DMS153 (cell line): ENCODE measurements around the gene CYBA.
A peak's percentile ranks its signal among the peaks of the same experiment; 100 is the strongest.

Experiments
- DNase-seq: peaks from one replicate; lab custom pipeline; 2025; lab: John Stamatoyannopoulos, UW

CYBA gene

DNA sequence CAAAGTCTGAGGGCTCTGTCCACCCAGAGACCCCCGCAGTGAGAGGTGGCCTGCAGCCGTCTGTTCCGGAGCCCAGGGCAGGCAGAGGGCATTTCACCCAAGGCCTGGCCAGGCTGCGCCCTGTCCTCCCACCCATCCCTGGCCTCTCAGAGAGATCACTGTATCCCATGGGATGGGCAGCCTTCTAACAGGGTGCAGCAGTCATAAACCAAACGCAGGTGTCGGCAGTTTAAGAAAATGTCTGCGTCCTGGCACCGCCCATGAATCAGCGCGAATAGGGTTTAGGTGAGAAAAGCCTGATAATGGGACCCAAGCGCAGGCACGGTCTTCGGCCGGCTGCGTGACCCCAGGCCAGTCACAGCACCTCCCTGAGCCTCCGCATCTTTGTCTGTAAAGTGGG is 5.4 kb downstream of the CYBA start:
- DNase-seq, result no peak

DNA sequence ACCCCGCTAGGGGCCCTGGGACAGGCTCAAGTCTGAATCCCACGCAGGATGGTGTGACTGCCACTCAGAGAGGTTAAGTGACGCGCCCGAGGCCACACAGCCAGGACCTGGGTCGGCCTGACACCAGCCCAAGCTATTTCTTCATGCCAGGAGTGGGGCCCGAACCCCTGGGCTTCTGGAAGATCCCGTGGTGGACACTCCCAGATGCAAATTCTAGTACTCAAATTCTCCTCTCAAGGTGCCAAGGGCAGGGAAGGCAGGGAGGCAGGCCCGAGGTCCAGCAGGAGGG is 7.3 kb downstream of the CYBA start:
- DNase-seq, result no peak

DNA sequence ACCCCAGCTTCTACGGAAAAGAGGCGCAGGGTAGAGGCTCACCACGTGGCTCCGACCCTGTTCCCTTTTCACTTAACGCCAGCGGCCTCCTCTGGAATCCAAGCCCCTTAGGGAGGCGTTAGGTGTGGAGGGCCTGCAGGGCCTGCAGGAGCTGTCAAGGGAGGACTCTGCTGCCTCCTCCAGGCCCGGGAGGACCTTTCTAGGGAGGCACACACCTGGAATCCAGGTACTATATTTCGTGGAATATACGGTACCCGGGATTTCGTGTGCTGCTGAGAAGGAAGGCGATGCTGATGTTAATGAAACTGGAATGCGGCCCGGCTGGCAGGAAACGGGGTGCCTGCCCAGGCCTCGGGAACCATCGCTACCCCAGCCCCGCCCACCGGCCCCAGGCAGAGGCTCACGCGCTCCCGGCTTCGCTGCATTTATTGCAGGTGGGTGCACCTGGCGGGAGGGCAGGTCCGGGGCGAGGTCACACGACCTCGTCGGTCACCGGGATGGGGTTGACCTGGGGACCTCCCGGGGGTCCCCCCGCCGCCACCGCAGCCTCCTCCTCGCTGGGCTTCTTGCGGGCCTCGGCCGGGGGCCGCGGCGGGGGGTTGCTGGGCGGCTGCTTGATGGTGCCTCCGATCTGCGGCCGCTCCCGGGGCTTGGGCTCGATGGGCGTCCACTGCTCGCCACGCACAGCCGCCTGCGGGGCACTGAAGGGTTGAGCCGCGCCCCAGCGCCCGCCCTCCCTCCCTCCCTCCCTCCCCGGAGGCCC is 7.8 kb downstream of the CYBA start:
- no peak for DNase-seq

DNA sequence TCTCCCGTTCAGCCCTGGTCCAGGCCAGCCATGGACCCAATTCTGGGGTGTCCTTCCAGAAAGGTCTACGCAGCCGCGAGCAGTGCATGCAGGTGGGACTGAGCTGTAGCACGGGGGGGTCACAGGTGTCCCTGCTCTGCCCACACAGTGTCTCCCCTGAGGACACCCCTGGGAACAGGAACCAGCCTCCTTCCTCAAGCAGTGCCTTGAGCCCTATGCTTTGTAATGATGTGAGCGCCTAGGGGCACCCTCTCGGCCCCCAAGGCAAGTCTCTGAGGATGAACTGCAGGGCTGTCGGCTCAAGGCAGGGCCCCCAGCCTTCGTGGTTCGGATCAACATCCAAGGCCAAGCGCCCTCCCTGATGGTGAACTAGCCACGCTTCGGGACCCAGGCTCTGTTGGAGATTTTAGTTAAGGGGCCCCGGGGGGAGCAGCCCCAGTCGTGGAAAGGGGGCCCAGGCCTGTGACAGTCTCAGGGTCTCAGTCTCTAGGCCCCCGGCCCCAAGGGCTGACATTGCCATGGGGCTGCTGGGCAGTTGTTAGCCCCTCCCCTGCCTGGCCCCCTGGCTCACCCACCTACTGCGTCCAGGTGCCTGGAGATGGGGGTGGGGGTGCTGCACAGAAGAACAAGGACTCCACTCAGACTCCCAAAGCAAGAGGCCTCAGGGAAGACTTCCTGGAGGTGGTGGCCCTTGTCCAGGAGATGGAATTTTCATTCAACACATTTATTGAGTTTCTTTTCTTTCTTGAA is 10.2 kb downstream of the CYBA start:
- DNase-seq, result no peak

DNA sequence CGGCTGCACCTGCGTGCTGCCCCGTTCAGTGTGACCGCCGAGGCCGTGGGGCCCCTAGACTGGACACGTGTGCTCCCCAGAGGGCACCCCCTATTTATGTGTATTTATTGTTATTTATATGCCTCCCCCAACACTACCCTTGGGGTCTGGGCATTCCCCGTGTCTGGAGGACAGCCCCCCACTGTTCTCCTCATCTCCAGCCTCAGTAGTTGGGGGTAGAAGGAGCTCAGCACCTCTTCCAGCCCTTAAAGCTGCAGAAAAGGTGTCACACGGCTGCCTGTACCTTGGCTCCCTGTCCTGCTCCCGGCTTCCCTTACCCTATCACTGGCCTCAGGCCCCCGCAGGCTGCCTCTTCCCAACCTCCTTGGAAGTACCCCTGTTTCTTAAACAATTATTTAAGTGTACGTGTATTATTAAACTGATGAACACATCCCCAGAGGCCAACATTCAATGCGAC is 10.8 kb downstream of the CYBA start:
- DNase-seq, result no peak

DNA sequence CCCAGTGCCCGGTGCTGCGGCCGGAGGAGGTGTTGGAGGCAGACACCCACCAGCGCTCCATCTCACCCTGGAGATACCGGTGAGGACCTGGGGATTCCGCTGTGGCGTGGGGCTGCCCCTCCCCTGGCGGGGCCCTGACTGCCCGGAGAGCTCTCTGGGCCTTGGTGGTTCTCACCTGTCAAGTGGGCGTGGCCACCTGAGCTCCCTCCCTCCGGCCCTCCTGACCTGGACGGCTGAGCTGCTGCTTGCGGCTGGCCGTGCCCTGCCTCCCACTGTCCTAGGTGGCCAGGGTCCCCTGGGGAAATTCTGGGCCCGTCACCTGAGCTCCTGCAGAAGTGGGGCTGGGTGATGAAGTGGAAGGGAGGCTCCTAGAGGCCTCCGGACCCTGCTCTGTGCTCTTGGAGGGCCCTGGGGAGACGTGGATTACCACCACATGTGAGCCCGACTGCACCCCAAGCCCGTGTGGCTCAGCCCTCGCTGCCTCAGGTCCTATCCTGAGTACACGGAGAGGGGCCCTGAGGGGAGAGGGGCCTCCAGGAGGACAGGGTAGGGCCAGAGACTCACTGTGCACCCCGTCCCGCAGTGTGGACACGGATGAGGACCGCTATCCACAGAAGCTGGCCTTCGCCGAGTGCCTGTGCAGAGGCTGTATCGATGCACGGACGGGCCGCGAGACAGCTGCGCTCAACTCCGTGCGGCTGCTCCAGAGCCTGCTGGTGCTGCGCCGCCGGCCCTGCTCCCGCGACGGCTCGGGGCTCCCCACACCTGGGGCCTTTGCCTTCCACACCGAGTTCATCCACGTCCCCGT is 11.4 kb downstream of the CYBA start:
- peak; percentile 73 for DNase-seq

DNA sequence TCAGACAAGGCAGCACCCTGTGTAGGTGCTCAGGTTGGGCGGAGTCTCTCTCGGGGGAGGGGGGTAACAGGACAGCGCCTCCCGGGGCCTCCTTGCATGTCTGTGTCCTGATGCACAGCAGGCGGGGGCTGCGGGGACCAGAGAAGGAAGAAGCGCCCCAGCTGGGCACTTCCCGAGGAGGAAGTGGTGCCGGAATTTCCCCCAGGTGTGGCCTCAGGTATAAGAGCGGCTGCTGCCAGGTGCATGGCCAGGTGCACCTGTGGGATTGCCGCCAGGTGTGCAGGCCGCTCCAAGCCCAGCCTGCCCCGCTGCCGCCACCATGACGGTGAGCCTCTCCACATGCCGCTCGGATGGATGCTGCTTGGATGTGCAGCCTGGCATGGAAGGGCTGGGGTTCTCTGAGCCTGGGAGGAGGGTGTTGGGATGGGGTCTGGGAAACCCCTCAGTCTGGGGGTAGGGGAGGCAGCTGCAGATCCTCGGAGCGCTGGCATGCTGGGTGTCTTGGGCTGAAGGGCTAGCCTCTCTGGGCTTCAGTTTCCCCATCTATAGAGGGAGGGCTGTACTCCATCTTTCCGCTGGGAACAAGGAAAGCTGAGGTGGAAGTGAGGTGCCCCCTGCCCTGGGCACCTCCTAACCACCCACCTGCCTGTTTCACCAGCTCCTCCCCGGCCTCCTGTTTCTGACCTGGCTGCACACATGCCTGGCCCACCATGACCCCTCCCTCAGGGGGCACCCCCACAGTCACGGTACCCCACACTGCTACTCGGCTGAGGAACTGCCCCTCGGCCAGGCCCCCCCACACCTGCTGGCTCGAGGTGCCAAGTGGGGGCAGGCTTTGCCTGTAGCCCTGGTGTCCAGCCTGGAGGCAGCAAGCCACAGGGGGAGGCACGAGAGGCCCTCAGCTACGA is 12.3 kb downstream of the CYBA start, which contains the start of gene IL17C:
IL17C (plus strand) TSS at position 250 of the 908 bp plus-strand sequence; CDS start at position 320, 70 bp downstream.
- DNase-seq, result peak; percentile 88

DNA sequence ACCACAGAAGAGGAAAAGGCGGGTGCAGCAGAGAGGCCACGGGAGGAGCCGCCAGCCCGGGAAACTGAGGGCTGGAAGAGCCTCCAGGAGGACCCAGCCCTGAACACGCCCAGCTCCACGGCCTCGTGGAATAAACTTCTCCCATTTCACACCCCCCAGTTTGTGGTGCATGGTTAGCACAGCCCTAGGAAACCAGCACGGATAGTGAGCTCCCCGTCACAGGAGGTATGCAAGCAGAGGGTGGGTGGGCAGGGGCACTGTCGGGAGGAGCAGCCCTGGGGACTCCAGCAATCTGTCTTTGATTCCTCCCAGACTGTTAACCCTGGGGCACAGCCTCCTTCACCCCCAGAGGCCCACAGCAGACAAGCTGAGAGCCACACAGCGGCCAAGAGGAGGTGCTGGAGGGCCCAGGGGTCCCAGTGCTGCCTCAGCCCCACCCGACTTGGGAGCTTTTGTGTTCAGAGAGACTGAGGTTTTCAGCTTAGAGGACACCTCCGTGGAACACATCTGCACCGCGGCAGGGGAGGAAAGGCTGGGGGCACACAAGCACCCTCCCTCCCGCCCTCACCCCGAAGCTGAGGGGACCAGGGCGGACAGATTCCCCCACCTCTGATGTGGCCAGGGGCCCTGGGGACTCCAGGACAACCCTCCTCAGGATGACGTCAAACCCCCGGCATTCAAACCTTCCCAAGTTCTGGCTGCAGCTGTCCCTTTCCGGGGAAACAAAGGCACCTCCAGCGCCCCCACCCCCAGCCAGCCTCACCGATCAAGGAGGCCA is 14.2 kb downstream of the CYBA start:
- no peak for DNase-seq

DNA sequence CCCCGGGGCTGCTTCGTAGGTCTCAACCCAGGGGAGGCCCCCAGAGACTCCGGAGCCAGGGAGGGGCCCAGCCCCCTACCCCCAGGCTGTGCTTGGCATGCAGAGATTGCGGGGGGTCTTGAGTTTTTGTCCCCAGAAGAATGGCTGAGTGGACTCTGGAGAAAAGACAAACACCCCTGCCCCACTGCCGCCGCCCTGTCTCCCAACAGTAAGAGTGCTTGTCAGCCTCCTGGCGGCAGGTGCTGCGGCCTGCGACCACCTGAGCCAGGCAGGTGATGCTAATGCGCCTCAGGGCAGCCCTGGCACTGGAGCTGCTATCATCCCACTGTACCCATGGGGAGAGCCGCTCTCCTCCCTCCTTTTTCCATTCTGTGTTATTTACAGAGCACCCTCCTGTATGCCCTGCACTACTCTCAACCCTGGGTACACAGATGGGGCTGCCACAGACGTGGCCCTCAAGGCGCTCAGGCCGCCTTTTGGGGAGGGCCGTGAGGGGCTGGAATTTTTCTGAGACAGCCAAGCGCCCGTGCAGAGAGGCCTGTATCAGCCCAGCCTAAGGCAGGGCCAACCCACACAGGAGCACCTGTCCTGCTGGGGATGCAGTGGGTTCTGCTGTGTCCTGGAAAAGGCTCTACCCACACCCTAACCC is 15.1 kb downstream of the CYBA start:
- DNase-seq, result peak; percentile 68

DNA sequence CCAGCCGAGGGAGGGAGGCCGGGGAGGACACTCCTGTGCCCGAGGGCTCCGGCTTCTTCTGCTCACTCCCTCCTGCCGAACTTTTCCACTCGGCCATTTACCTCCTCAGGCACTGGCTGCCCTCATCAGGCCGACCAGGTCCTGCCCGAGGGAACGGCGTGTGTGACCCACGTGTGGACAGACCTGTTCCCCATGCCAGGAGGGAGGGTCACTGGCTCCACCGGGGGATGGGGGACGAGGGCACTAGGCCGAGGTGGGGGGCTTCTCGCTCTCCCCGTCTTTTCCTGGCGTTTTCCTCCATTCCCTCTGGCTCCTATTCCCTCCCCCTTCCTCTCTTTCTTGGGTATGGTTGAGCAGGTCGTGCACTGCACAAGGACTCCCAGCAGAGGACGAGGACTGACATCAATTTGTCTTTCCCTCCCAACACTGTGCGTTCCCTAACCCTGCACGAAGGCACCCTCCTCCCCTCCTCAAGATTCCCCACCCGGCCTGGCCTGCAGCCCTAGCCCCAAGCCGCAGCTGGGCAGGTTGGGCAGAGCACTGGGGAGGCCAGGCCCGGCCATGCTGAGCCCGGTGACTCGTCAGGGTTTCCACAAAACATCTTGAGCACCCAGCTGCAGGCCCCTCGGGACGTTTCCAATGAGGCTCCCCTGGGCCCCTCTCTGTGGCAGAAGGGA is 15.7 kb downstream of the CYBA start:
- no peak for DNase-seq

DNA sequence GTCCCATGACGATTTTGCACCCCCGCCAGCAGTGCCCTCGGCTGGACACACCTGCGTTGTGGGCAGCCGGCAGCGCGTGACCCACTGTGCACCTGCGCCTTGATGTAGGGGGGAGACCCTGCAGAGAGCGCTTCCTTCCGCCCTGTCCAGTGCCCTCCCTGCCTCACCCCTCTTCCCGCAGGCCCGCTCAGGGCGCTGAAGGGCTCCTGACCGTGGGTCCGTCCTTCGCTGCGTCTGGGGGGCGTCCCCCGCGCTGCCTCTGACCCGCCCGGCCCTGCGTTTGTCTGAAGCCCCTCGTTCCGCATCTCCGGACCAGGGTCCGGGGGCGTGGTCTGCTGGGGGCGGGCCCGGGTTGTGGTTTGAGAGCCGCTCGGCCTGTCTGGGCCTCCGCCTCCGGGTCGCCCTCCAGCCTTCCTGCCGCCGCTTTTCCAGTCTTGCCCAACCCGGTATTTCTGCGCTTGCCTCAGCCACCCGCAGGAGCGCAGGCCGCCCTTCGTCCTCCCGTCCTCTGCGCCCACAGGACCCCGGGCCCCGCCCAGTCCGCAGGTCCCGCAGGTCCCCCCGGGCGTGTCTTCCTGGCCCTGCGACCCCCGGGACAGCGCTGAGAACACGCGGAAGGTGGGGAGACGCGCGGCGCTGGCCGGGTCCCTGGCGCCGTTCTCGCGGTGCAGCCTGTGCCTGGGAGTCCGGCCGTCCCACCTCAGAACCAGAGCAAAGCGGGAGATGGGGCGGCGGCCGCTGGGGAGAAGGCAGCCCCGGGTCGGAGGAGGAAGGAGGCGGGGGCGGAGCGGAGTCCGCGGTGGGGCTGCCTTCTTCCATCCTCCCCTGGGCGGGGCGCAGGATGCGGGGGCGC is 16.5 kb downstream of the CYBA start:
- no peak for DNase-seq

DNA sequence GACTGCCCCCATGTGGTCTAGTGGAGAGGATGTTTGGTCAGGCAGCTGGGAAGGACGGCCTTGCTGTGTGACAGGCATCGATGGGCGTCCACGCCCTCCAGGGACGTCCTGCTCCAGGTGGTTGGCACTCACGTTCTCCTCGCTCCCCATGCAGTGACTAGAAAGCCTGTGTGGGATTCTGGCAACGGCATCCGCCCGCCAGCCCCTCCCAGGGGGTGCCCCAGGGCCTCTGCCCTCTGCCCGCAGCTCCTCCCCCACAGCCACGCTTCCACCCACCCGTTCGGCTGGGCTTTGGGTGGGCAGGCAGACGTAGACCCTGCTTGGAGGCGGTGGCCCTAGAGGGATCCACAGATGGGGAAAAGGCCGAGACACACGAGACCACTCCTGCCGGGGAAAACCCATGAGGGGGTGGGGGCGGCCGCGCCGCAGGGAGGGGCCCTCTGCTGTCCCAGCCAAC is 17.1 kb downstream of the CYBA start:
- DNase-seq, result no peak

DNA sequence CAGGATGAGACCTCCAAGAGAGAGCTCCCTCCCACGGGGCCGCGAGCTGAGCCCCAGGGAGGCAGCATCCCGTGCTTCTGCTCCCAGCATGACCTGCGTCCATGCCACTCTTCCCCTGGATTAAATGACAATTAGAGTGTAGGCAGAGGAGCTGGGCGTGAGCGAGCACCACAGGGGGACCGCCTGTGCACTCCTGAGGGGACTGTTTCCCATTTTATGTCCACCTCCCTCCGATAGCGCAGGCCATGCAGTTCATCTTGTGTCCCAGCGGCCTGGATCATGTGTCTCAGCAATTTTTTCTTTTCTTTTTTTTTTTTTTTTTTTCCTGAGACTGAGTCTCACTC is 18.3 kb downstream of the CYBA start:
- no peak for DNase-seq

DNA sequence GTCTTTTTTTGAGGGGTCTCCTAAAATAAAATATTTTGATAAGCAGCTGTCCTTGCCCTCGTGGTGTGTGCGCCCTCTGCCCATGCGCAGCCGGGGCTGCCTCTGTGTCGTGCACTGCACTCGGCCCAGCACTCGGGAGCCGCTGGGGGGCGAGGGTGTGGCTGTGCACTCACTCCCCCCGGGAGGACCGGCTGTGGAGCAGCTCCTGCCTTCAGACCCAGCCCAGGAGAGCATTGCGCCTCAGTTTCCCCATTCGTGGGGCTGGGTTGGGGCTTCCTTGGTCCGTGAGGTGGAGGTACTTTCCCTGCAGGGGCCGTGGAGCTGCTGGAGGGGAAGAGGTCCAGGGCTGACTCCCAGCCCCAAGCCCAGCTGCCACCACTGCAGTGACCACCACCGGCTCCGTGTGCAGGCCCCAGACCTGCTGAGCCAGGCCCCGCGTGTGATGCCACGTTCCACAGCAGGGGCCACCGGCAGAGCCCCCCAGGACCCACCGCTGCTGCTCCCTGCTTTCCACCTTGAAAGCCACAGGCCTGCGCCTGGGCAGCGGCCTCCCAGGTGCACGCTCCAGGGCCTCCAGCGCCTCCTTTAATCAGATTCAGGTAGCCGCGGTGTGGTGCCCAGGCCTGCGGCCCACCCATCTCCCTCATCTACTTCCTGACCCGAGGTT is 18.8 kb downstream of the CYBA start:
- DNase-seq, result no peak

DNA sequence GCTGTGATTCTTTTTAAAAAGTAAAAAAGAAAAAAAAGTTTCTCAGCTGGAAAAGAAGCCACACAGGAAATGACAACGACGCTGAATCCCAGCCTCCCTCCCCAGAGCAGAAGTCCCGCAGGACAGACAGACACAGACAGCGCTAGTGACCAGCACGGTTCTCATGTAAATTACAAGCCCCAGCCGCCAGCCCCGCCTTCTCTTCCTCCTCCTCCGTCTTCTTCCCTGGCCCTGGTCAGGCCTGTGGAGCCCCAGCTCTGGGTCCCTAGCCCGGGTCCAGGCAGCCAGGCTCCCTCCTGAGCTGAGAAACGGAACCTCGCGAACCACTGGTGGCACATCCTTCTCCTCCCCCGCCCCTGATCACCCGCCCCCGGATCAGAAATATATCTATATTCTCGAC is 19.5 kb downstream of the CYBA start:
- no peak for DNase-seq

DNA sequence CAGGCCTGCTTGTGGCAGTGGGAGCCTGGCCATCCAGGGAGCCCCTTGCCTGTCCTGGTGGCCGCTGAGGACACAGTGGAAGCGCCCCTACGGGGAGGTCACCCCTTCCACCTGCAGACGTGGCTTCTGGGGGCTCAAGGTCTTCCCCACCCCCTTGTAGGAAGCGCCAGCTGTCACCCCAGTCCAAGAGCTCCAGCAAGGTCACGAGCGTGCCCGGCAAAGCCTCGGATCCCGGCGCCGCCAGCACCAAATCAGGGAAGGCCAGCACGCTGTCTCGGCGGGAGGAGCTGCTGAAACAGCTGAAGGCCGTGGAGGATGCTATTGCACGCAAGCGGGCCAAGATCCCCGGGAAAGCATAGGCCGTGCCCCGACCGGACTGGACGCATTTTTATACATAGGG is 19.9 kb downstream of the CYBA start:
- DNase-seq, result no peak

DNA sequence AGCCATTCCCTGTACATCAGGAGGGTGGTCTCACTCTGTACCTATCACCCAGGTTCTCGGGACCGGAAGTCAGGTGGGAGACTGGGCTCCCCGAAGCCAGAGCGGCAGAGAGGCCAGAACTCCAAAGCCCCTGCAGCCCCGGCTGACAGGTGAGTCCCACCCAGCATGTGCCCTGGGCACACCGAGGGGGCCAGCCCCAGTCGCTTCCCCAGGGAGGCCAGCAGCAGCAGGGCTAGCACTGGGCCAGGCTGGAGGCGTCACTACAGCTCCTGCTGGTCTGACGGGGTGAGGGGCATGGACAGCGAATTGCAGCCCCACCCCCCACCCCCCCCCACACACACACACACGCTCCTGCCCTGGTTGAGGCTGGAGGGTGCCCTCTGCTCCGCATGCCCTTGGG is 20.4 kb downstream of the CYBA start:
- no peak for DNase-seq

DNA sequence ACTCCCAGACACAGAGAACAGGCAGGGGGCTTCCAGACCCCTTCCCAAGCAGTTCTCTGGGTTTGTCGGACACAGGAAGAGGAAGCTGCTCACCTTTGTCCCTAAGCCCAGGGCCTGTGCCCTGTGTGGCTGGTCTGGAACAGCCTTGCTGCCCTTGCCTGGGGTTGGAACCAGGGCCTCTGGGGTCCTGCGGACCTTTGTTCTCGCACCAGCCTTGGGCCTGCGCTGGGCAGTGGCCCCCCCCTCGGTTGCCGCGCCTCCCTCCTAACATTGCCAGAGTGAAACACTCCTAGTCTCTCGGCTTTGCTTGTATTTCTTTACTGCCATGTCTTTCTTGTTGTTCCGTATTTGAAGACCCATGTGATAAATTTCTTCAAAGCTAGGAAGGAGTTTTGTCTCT is 21.0 kb downstream of the CYBA start:
- no peak for DNase-seq
